Endothelial cell of umbilical vein (primary cell): ENCODE results near the gene NELFCD.

ENCODE experiments used
- EZH2 ChIP-seq: IDR thresholded peaks from 2 replicates; pipeline ENCODE4 v1.6.1; 2012; ENCODE audit warnings: borderline replicate concordance, low read depth, mild to moderate bottlenecking, moderate library complexity, low read length, inconsistent platforms; ENCODE audit not compliant: severe bottlenecking
- FOS ChIP-seq: IDR thresholded peaks from 2 replicates; pipeline ENCODE4 v1.6.1; 2011; ENCODE audit warnings: mild to moderate bottlenecking, low read length, moderate library complexity, borderline replicate concordance; ENCODE audit not compliant: insufficient read depth
- GATA2 ChIP-seq: IDR thresholded peaks from 2 replicates; pipeline ENCODE4 v1.7.0; 2011; ENCODE audit warnings: low read depth, mild to moderate bottlenecking, moderate library complexity, mixed read lengths, low read length; ENCODE audit not compliant: insufficient read length, insufficient read depth
- POLR2A ChIP-seq: IDR thresholded peaks from 2 replicates; pipeline ENCODE4 v1.6.1; 2012; ENCODE audit warnings: low read depth, mild to moderate bottlenecking, control low read depth, low read length
- TF ChIP-seq, protein P1 (sequence below), 2 donors: IDR thresholded peaks; 1 replicate in 1 of 2; 2 replicates in 1 of 2; pipeline ENCODE4 v1.5.1; 2011; ENCODE audit warnings: low read length in 2 of 2, mild to moderate bottlenecking in 2 of 2, moderate library complexity in 2 of 2, control low read depth in 1 of 2, inconsistent platforms in 1 of 2, low read depth in 1 of 2; ENCODE audit not compliant: insufficient read depth in 1 of 2; ENCODE audit errors: extremely low read depth in 1 of 2

DNA sequence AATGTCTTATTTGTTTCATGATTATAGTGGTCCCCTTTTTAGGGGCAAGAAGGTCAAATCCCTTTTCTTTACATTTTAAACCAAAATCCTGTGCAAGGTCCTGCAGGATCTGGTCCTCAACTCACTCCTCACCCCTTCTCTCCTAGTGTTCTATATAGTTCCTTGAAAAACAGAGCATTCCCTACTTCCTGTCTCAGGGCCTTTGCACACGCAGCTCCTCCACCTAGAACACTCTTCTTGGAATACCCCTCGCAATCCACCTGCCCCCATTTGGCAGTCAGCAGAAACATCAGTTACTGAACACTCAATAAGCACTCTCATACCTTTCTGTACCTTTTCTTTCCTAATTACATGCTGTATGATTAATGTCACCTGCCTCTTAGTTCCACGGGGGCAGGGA, 54.3 kb downstream of the NELFCD start:
- TF ChIP-seq, protein P1, sequence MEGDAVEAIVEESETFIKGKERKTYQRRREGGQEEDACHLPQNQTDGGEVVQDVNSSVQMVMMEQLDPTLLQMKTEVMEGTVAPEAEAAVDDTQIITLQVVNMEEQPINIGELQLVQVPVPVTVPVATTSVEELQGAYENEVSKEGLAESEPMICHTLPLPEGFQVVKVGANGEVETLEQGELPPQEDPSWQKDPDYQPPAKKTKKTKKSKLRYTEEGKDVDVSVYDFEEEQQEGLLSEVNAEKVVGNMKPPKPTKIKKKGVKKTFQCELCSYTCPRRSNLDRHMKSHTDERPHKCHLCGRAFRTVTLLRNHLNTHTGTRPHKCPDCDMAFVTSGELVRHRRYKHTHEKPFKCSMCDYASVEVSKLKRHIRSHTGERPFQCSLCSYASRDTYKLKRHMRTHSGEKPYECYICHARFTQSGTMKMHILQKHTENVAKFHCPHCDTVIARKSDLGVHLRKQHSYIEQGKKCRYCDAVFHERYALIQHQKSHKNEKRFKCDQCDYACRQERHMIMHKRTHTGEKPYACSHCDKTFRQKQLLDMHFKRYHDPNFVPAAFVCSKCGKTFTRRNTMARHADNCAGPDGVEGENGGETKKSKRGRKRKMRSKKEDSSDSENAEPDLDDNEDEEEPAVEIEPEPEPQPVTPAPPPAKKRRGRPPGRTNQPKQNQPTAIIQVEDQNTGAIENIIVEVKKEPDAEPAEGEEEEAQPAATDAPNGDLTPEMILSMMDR (IDR thresholded peaks at IDR 0.05; ENCODE audit: extremely low read depth in 1 of 2, insufficient read depth in 1 of 2, low read depth in 1 of 2, low read length in 2 of 2), result no peak
- TF ChIP-seq EZH2 (no peak), POLR2A (no peak), FOS (no peak), GATA2 (no peak)
